HEK293T (cell line): ENCODE measurements around the gene BAMBI.

Experiments used
- BHLHE40 ChIP-seq: fragments of 450-650 bp; IDR thresholded peaks from 2 replicates; pipeline ENCODE4 v1.6.1; 2016; ENCODE audit warnings: mild to moderate bottlenecking, moderate library complexity, borderline replicate concordance
- ELF4 ChIP-seq: fragments of 450-650 bp; IDR thresholded peaks from 2 replicates; pipeline ENCODE4 v1.6.1; 2017; ENCODE audit warnings: antibody characterized with exemption
- HDGF ChIP-seq: fragments of 450-650 bp; IDR thresholded peaks from 2 replicates; pipeline ENCODE4 v1.6.1; 2017; ENCODE audit warnings: antibody characterized with exemption, borderline replicate concordance
- TARDBP ChIP-seq: fragments of 450-650 bp; IDR thresholded peaks from 2 replicates; pipeline ENCODE4 v1.6.1; 2016

DNA sequence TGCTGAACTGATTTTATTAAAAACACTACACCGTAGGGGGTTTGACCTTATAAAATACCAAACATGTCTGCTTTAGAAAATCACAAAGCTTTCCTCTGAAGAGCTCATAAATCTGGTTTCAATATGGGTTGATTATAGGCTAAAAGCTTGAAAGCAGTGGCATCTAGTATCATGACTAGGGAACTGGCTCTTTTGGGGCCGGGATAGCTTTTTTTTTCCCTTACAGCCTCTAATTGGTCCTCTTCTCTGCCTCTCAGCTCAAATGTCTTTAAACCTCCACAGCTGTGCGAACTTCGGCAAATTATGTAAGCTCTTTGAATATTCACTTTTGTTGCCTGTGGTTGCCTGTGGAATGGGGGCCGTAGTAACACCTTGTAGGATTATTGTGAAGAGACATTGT, 8.4 kb downstream of the BAMBI start:
- TF ChIP-seq TARDBP (no peak), ELF4 (no peak), HDGF (no peak), BHLHE40 (no peak)
